Measurements from ENCODE around the gene PAGE3.

The PAGE3 gene

GRCh38 chrX:55264816-55265215 is at the start of gene PAGE3:
Gene PAGE3, minus strand, starts transcription at chrX:55264916. Its CDS starts 1,013 bp downstream, at chrX:55263903.
- no peak for DNase-seq

- no peak for DNase-seq
Measured at GRCh38 chrX:55312655-55313054, 47.9 kb upstream of the PAGE3 start.

- DNase-seq, result no peak
Measured at GRCh38 chrX:55290963-55291362, 26.2 kb upstream of the PAGE3 start.

GRCh38 chrX:55279832-55280231 is 15.1 kb upstream of the PAGE3 start:
- DNase-seq, result no peak

- DNase-seq, result no peak
Measured at GRCh38 chrX:55260806-55261205, 3.9 kb downstream of the PAGE3 start.

- no peak for DNase-seq
Measured at GRCh38 chrX:55253528-55253927, 11.2 kb downstream of the PAGE3 start.

- DNase-seq, result no peak
Measured at GRCh38 chrX:55240788-55241340, 23.9 kb downstream of the PAGE3 start.

GRCh38 chrX:55220119-55220794 is 44.5 kb downstream of the PAGE3 start, which contains the start of gene PAGE5:
Gene PAGE5, plus strand, starts transcription at chrX:55220346. Its CDS starts 1,037 bp downstream, at chrX:55221383.
- DNase-seq, result no peak

- DNase-seq, result no peak
Measured at GRCh38 chrX:55213381-55213780, 51.3 kb downstream of the PAGE3 start.

GRCh38 chrX:55210931-55211677 is 53.6 kb downstream of the PAGE3 start:
- DNase-seq, result no peak

Measured in left hindlimb (tissue), 1 donor.